A549 (cell line): ENCODE data around the gene EPB41L2. TPM values are rescaled to one million over a fixed set of nuclear protein-coding genes. Genes with fewer than 3 reads are reported as not detected.

Experiments used
- ATAC-seq, 2 experiments: fragments of 200-7000 bp in 1 of 2; fragments of >200 bp in 1 of 2; cut with Nextera tagmentation in 1 of 2; cut with Tn5 transposase in 1 of 2; 3 replicates each; pipeline versions ENCODE4 v1.8.0 to v1.9.1; 2018 to 2020; ENCODE audit warnings: mild to moderate bottlenecking in 1 of 2, moderate library complexity in 1 of 2
- CTCF ChIA-PET: fragments of 300-600 bp; sonication (Branson Sonifier 250); formaldehyde crosslinking; extraction: SDS; loops from one replicate; lab custom pipeline; 2021; ENCODE audit warnings: antibody characterized with exemption, inconsistent platforms; lab: Yijun Ruan, JAX
- POLR2A ChIA-PET: fragments of 350-600 bp; formaldehyde crosslinking; extraction: SDS; loops from one replicate; lab custom pipeline; 2021; ENCODE audit warnings: antibody characterized with exemption, inconsistent platforms; lab: Yijun Ruan, JAX
- DNase-seq, 2 experiments: peaks; one replicate each; pipeline versions ENCODE4 v3.0.0 to v3.0.0-alpha.2; 2011 to 2016; ENCODE audit warnings: low read depth in 1 of 2, low spot score in 1 of 2
- FAIRE-seq: peaks from 2 replicates; lab custom pipeline; 2011; peaks lifted over from hg19 to GRCh38; lab: Jason Lieb, UNC
- H3K27ac ChIP-seq, 2 experiments: fragments of >200 bp; sonication (Bioruptor Twin); formaldehyde crosslinking; 3 replicates each; pipeline ENCODE4 v1.5.1; 2016 to 2017
- H3K4me1 ChIP-seq: fragments of >200 bp; sonication (Bioruptor Twin); formaldehyde crosslinking; 3 replicates; pipeline ENCODE4 v1.6.1; 2016
- H3K4me2 ChIP-seq: fragments of >200 bp; sonication (Bioruptor Twin); formaldehyde crosslinking; 3 replicates; pipeline ENCODE4 v1.6.1; 2016
- H3K4me3 ChIP-seq: fragments of >200 bp; sonication (Bioruptor Twin); formaldehyde crosslinking; 3 replicates; pipeline ENCODE4 v1.5.1; 2016
- H3K9me3 ChIP-seq: fragments of >200 bp; sonication (Bioruptor Twin); formaldehyde crosslinking; 3 replicates; pipeline ENCODE4 v1.6.1; 2016
- CBX2 ChIP-seq: fragments of 200-600 bp; sonication (generic); IDR thresholded peaks from 2 replicates; pipeline ENCODE4 v1.6.1; 2016; ENCODE audit warnings: low read depth, mild to moderate bottlenecking, borderline replicate concordance
- CHD2 ChIP-seq: fragments of 150-350 bp; IDR thresholded peaks from 2 replicates; pipeline ENCODE4 v1.6.1; 2014; ENCODE audit warnings: low read length; ENCODE audit not compliant: partially characterized antibody
- CHD4 ChIP-seq: fragments of 200-600 bp; sonication (generic); IDR thresholded peaks from 2 replicates; pipeline ENCODE4 v1.6.1; 2016; ENCODE audit warnings: antibody characterized with exemption, mild to moderate bottlenecking, borderline replicate concordance
- CTCF ChIP-seq: fragments of >200 bp; sonication (Bioruptor Twin); formaldehyde crosslinking; IDR thresholded peaks from 3 replicates; pipeline ENCODE4 v1.5.1; 2016
- ELK1 ChIP-seq: fragments of 150-350 bp; IDR thresholded peaks from 2 replicates; pipeline ENCODE4 v1.6.1; 2014; ENCODE audit warnings: low read depth, mild to moderate bottlenecking, low read length
- ESRRA ChIP-seq: fragments of 150-350 bp; IDR thresholded peaks from 2 replicates; pipeline ENCODE4 v1.6.1; 2014; ENCODE audit warnings: mild to moderate bottlenecking, low read length, borderline replicate concordance
- FOSL2 ChIP-seq, 2 experiments: fragments of 450-650 bp in 1 of 2; fragments of >200 bp in 1 of 2; sonication (Bioruptor Twin) in 1 of 2; formaldehyde crosslinking; IDR thresholded peaks; 2 replicates each; pipeline versions ENCODE4 v1.5.0 to v1.6.1; 2016 to 2020; ENCODE audit warnings: mild to moderate bottlenecking in 1 of 2, moderate library complexity in 1 of 2
- FOXS1 ChIP-seq: fragments of 250-450 bp; sonication (Bioruptor Pico); IDR thresholded peaks from 2 replicates; pipeline ENCODE4 v1.5.0; 2020; ENCODE audit warnings: mild to moderate bottlenecking, moderate library complexity
- HOXB13 ChIP-seq: fragments of 250-450 bp; sonication (Bioruptor Pico); IDR thresholded peaks from 2 replicates; pipeline ENCODE4 v1.5.0; 2020; ENCODE audit warnings: low read depth, mild to moderate bottlenecking, moderate library complexity
- MAFK ChIP-seq: fragments of 450-650 bp; IDR thresholded peaks from 2 replicates; pipeline ENCODE4 v1.6.1; 2014; ENCODE audit not compliant: partially characterized antibody
- MAZ ChIP-seq: fragments of 150-350 bp; IDR thresholded peaks from 2 replicates; pipeline ENCODE4 v1.6.1; 2014; ENCODE audit warnings: antibody characterized with exemption, low read depth, low read length, borderline replicate concordance
- MYC ChIP-seq: IDR thresholded peaks from 2 replicates; pipeline ENCODE4 v1.6.1; 2012; ENCODE audit warnings: mild to moderate bottlenecking, inconsistent platforms, low read length, improper control_type of control experiment, borderline replicate concordance
- NPAS2 ChIP-seq: fragments of 250-450 bp; sonication (Bioruptor Pico); IDR thresholded peaks from 2 replicates; pipeline ENCODE4 v1.8.0; 2022; ENCODE audit warnings: mild to moderate bottlenecking, moderate library complexity, borderline replicate concordance
- NR3C1 ChIP-seq: fragments of >200 bp; sonication (Bioruptor Twin); formaldehyde crosslinking; IDR thresholded peaks from 3 replicates; pipeline ENCODE4 v1.6.1; 2017
- RARB ChIP-seq: fragments of 250-450 bp; sonication (Bioruptor Pico); IDR thresholded peaks from 2 replicates; pipeline ENCODE4 v1.8.0; 2021; ENCODE audit warnings: mild to moderate bottlenecking, moderate library complexity
- SMC3 ChIP-seq: fragments of >200 bp; sonication (Bioruptor Twin); formaldehyde crosslinking; IDR thresholded peaks from 3 replicates; pipeline ENCODE4 v1.6.1; 2018; ENCODE audit warnings: inconsistent platforms
- SREBF2 ChIP-seq: fragments of 450-650 bp; IDR thresholded peaks from 2 replicates; pipeline ENCODE4 v1.6.1; 2014; ENCODE audit warnings: mild to moderate bottlenecking, moderate library complexity
- TP53 ChIP-seq: fragments of 250-450 bp; sonication (Bioruptor Pico); IDR thresholded peaks from 2 replicates; pipeline ENCODE4 v1.5.0; 2021; ENCODE audit warnings: mild to moderate bottlenecking, moderate library complexity
- ZFP36 ChIP-seq: fragments of 450-650 bp; IDR thresholded peaks from 2 replicates; pipeline ENCODE4 v1.6.1; 2014; ENCODE audit warnings: borderline replicate concordance; ENCODE audit not compliant: partially characterized antibody
- WGBS: methylation state at CpG from one replicate; pipeline ENCODE4 v1.1.6; 2017; ENCODE audit errors: missing lambda C conversion rate; 5-methylcytosine and 5-hydroxymethylcytosine counted together
- polyA plus RNA-seq, 4 experiments: library from polyadenylated mRNA; depleted of rRNA in 3 of 4; stranded (reverse); fragments of >200 nt; fragmentation: RNase III in 1 of 4; extraction: RNeasy Plus Mini Kit Qiagen cat#74134 plus additional on column Dnase treatment in 1 of 4; gene quantifications; 2 replicates in 3 of 4; 3 replicates in 1 of 4; pipeline ENCODE4 v1.2.3, GENCODE V29; 2011 to 2017
- TF ChIP-seq, protein P1 (sequence below): fragments of 200-600 bp; sonication (generic); IDR thresholded peaks from 2 replicates; pipeline ENCODE4 v1.6.1; 2016; ENCODE audit warnings: antibody characterized with exemption, mild to moderate bottlenecking, moderate library complexity

EPB41L2 gene
- polyA plus RNA-seq, 2 of the 4 experiments (the other 2 are of a cell fraction), result 42.9 to 50.3 TPM

DNA sequence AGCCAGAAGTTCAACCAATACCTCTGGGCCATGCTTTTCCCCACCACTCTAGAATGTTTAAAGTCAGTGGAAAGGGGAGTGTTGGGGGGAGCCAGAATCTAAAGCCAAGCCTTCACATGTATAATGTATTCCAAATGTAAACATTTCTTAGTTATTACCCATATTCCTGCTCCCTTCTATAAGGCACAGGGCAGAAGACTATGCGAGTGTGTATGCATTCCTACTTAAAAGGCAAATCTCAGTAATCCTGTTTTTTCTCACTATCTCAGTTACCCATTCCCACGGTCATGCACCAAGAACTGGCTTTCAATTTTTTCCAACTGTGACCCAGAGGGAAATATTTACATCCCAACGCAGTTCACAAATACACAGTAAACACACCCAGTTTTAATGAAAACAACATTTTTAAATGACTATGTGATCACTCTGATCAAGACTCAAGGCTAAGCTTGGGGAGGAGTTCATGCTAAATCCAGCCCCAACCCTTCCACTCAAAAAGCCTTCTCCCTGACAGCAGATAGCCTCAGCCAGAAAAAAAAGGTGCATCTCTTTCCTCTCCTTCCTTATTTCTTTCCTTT, 57.5 kb downstream of the EPB41L2 start:
- Histone ChIP-seq H3K27ac (no peak overlapping the region), H3K4me1 (no peaks in the 10 kb centered on the region), H3K4me3 (no peak overlapping the region), H3K9me3 (peaks cover 26% of the 10 kb centered on the region; the same call in 2 of the 3 replicates), H3K4me2 (no peak overlapping the region)
- TF ChIP-seq NR3C1 (no peak), ESRRA (no peak), CBX2 (no peak), MAFK (no peak), CHD2 (no peak), FOSL2 (IDR thresholded peaks at IDR 0.05) (no peak), FOSL2 (CRISPR knock-in tag; IDR thresholded peaks at IDR 0.05) (no peak), CHD4 (no peak)
- TF ChIP-seq, protein P1, sequence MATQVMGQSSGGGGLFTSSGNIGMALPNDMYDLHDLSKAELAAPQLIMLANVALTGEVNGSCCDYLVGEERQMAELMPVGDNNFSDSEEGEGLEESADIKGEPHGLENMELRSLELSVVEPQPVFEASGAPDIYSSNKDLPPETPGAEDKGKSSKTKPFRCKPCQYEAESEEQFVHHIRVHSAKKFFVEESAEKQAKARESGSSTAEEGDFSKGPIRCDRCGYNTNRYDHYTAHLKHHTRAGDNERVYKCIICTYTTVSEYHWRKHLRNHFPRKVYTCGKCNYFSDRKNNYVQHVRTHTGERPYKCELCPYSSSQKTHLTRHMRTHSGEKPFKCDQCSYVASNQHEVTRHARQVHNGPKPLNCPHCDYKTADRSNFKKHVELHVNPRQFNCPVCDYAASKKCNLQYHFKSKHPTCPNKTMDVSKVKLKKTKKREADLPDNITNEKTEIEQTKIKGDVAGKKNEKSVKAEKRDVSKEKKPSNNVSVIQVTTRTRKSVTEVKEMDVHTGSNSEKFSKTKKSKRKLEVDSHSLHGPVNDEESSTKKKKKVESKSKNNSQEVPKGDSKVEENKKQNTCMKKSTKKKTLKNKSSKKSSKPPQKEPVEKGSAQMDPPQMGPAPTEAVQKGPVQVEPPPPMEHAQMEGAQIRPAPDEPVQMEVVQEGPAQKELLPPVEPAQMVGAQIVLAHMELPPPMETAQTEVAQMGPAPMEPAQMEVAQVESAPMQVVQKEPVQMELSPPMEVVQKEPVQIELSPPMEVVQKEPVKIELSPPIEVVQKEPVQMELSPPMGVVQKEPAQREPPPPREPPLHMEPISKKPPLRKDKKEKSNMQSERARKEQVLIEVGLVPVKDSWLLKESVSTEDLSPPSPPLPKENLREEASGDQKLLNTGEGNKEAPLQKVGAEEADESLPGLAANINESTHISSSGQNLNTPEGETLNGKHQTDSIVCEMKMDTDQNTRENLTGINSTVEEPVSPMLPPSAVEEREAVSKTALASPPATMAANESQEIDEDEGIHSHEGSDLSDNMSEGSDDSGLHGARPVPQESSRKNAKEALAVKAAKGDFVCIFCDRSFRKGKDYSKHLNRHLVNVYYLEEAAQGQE, result no peak
- FAIRE-seq (no peak), DNase-seq (no peak), ATAC-seq (no peak)
- ChIA-PET POLR2A (no interaction called here), CTCF (no interaction called here)
- WGBS, result 86% methylated on average over 3 of the region's 3 CpGs

- H3K4me1 ChIP-seq, result no peaks in the 10 kb centered on the region
- ChIA-PET CTCF (interaction anchor here (0.6 kb wide), 1 partner anchor 99 kb away, joined by 3 read pairs; no protein-coding TSS in a partner anchor), POLR2A (no interaction called here)
- no peak for DNase-seq
- 73% methylated on average over 2 of the region's 2 CpGs for WGBS
- TF ChIP-seq TP53 (CRISPR knock-in tag), result no peak
- no peak for TF ChIP-seq HOXB13 (CRISPR knock-in tag)
- TF ChIP-seq, protein P1, result no peak
- H3K27ac ChIP-seq, result no peak overlapping the region
- no peak overlapping the region for H3K4me3 ChIP-seq
- no peak for ATAC-seq
- H3K4me2 ChIP-seq, result no peak overlapping the region
- no peak for FAIRE-seq
- H3K9me3 ChIP-seq, result peaks cover 26% of the 10 kb centered on the region; the same call in 2 of the 3 replicates
Measured at GRCh38 chr6:131004936-131005335, 58.1 kb downstream of the EPB41L2 start.

- Histone ChIP-seq H3K4me2 (no peak overlapping the region), H3K4me3 (no peak overlapping the region), H3K4me1 (no peaks in the 10 kb centered on the region), H3K27ac (no peak overlapping the region), H3K9me3 (peaks cover 26% of the 10 kb centered on the region; the same call in 2 of the 3 replicates)
- TF ChIP-seq ELK1 (no peak), RARB (CRISPR knock-in tag) (no peak), TP53 (CRISPR knock-in tag) (no peak), FOXS1 (CRISPR knock-in tag) (no peak), CHD2 (no peak), SMC3 (no peak), CHD4 (no peak), MAZ (no peak), NPAS2 (CRISPR knock-in tag) (no peak), SREBF2 (no peak), CTCF (no peak), HOXB13 (CRISPR knock-in tag) (no peak), ZFP36 (no peak), MYC (no peak)
- CTCF ChIA-PET, result interaction anchor here (0.6 kb wide), 1 partner anchor 100 kb away, joined by 3 read pairs; no protein-coding TSS in a partner anchor
- DNase-seq (no peak), FAIRE-seq (no peak), ATAC-seq (no peak)
- 100% methylated on average over 1 of the region's 1 CpG for WGBS
- POLR2A ChIA-PET, result no interaction called here
Measured at GRCh38 chr6:131004387-131004755, 58.7 kb downstream of the EPB41L2 start.
